Stomach (tissue), 9 donors: Measurements from ENCODE around the gene TBL1XR1. TPM values are rescaled to one million over a fixed set of nuclear protein-coding genes. Genes with fewer than 3 reads are reported as not detected.
"Not testable (repeated sequence)": the region's sequence is repeated elsewhere in the genome, so short reads cannot be mapped to it uniquely, and the experiment has no call there.

Experiments used
- DNase-seq, 2 donors: peaks; one replicate each; pipeline versions ENCODE4 v3.0.0 to v3.0.0-alpha.2; 2013 to 2019
- H3K27ac ChIP-seq, 5 donors: fragments of 200-600 bp in 4 of 5; sonication (generic) in 4 of 5; one replicate each; pipeline ENCODE4 v1.5.1; 2013 to 2019; ENCODE audit warnings: mild to moderate bottlenecking in 1 of 5, moderate library complexity in 1 of 5
- H3K27me3 ChIP-seq, 3 donors: fragments of 200-600 bp; sonication (generic); one replicate each; pipeline ENCODE4 v1.5.1; 2017 to 2019; ENCODE audit warnings: mixed run types in 1 of 3
- H3K36me3 ChIP-seq, 4 donors: fragments of 200-600 bp; sonication (generic); 1 replicate in 3 of 4; 2 replicates in 1 of 4; pipeline ENCODE4 v1.5.1; 2016 to 2019
- H3K4me1 ChIP-seq, 4 donors: fragments of 200-600 bp; sonication (generic); one replicate each; pipeline ENCODE4 v1.5.1; 2016 to 2019
- H3K4me3 ChIP-seq, 4 donors: fragments of 200-600 bp; sonication (generic) in 3 of 4; one replicate each; pipeline ENCODE4 v1.5.1; 2016 to 2019; ENCODE audit warnings: mild to moderate bottlenecking in 1 of 4
- H3K9me3 ChIP-seq, 4 donors: fragments of 200-600 bp; sonication (generic); one replicate each; pipeline ENCODE4 v1.5.1; 2016 to 2019
- CTCF ChIP-seq, 7 experiments: fragments of 450-650 bp in 4 of 7; fragments of 200-600 bp in 3 of 7; sonication (generic) in 3 of 7; IDR thresholded peaks; one replicate each; pipeline ENCODE4 v1.5.1; 2016 to 2019; ENCODE audit warnings: antibody characterized with exemption in 7 of 7, control low read depth in 2 of 7, mild to moderate bottlenecking in 1 of 7
- EP300 ChIP-seq: sonication (generic); formaldehyde crosslinking; IDR thresholded peaks from one replicate; pipeline ENCODE4 v1.6.1; 2017; ENCODE audit warnings: antibody characterized with exemption
- POLR2A ChIP-seq, 4 donors: fragments of 450-650 bp; IDR thresholded peaks; one replicate each; pipeline ENCODE4 v1.6.1; 2016; ENCODE audit warnings: antibody characterized with exemption in 4 of 4, control low read depth in 2 of 4, mild to moderate bottlenecking in 1 of 4, moderate library complexity in 1 of 4
- POLR2AphosphoS5 ChIP-seq, 3 donors: sonication (generic); formaldehyde crosslinking; IDR thresholded peaks; one replicate each; pipeline ENCODE4 v1.6.1; 2016; ENCODE audit warnings: antibody characterized with exemption in 3 of 3
- WGBS, 5 donors: extraction: QIAGEN DNeasy Blood & Tissue Kit in 3 of 5; methylation state at CpG; one replicate each; pipeline versions ENCODE4 v1.1.5 to v1.1.7; 2013 to 2018; 5-methylcytosine and 5-hydroxymethylcytosine counted together
- intact Hi-C: fragments of 100-400 bp; cut with DNase I; formaldehyde crosslinking; loops from one replicate; pipeline ENCODE4 v1.15.1; 2023; ENCODE audit warnings: low total_unique reads
- polyA plus RNA-seq, 3 donors: library from polyadenylated mRNA; stranded (reverse); fragments of 200-250 nt; gene quantifications; one replicate each; pipeline ENCODE4 v1.2.3, GENCODE V29; 2013
- total RNA-seq, 5 donors: library from RNA; depleted of rRNA; stranded (reverse); fragments of >200 nt; gene quantifications; one replicate each; pipeline versions ENCODE4 v1.1.0 to v1.2.3, GENCODE V29; 2014 to 2016
- donor health status: healthy with polysubstance abuse.
- donor health status: Bipolar disorder and iron deficiency.
- donor health status: healthy.

Gene TBL1XR1
- total and polyA plus RNA-seq, 8 donors = 11.6 to 217 (median 41.1) TPM

GRCh38 chr3:177141471-177141870 lies 55.8 kb downstream of the TBL1XR1 start:
- no peaks in the 10 kb centered on the region for H3K36me3 ChIP-seq
- TF ChIP-seq EP300 (no peak), POLR2AphosphoS5 (IDR thresholded peaks at IDR 0.05) (no peak), POLR2A (IDR thresholded peaks at IDR 0.05) (no peak), CTCF (IDR thresholded peaks at IDR 0.05) (no peak)
- WGBS, 5 donors = 61 to 73% (median 71%) methylated on average over 6 of the region's 6 CpGs
- no peak overlapping the region for H3K27ac ChIP-seq
- H3K27me3 ChIP-seq = no peaks in the 10 kb centered on the region
- no peak overlapping the region for H3K4me3 ChIP-seq
- H3K4me1 ChIP-seq = peaks cover 10 to 79% (median 44%) of the 10 kb centered on the region in 4 donors
- no peaks in the 10 kb centered on the region for H3K9me3 ChIP-seq
- DNase-seq = no peak
- intact Hi-C loops = no loop called here

GRCh38 chr3:177139220-177139619 lies 58.1 kb downstream of the TBL1XR1 start:
- H3K4me1 ChIP-seq = peaks cover 7 to 72% (median 34%) of the 10 kb centered on the region in 4 donors
- WGBS, 5 donors = 85 to 91% (median 88%) methylated on average over 10 of the region's 10 CpGs
- DNase-seq, H3K9me3 ChIP-seq, H3K27ac ChIP-seq, H3K36me3 ChIP-seq, H3K4me3 ChIP-seq, intact Hi-C loops, H3K27me3 ChIP-seq: not testable (repeated sequence)

GRCh38 chr3:177137774-177138705 lies 59.2 kb downstream of the TBL1XR1 start:
- TF ChIP-seq CTCF (IDR thresholded peaks at IDR 0.05) (no peak), POLR2AphosphoS5 (IDR thresholded peaks at IDR 0.05) (no peak), POLR2A (IDR thresholded peaks at IDR 0.05) (no peak), EP300 (no peak)
- intact Hi-C loops = no loop called here
- Histone ChIP-seq H3K36me3 (no peaks in the 10 kb centered on the region), H3K4me3 (no peak overlapping the region), H3K27ac (no peak overlapping the region), H3K27me3 (no peaks in the 10 kb centered on the region), H3K9me3 (no peaks in the 10 kb centered on the region), H3K4me1 (peaks cover 7 to 73% (median 32%) of the 10 kb centered on the region in 4 donors)
- DNase-seq = no peak
- WGBS, 5 donors = 86 to 88% (median 88%) methylated on average over 7 of the region's 7 CpGs

GRCh38 chr3:177136741-177137140 lies 60.5 kb downstream of the TBL1XR1 start:
- H3K9me3 ChIP-seq = no peaks in the 10 kb centered on the region
- H3K27ac ChIP-seq = no peak overlapping the region
- no peaks in the 10 kb centered on the region for H3K36me3 ChIP-seq
- no peaks in the 10 kb centered on the region for H3K27me3 ChIP-seq
- H3K4me3 ChIP-seq = no peak overlapping the region
- TF ChIP-seq POLR2A (IDR thresholded peaks at IDR 0.05) = no peak
- no peak for TF ChIP-seq CTCF (IDR thresholded peaks at IDR 0.05)
- TF ChIP-seq POLR2AphosphoS5 (IDR thresholded peaks at IDR 0.05) = no peak
- no peak for TF ChIP-seq EP300
- WGBS, 5 donors = 76 to 96% (median 83%) methylated on average over 6 of the region's 6 CpGs
- peaks cover 2 to 73% (median 33%) of the 10 kb centered on the region in 4 donors for H3K4me1 ChIP-seq
- intact Hi-C loops = no loop called here
- no peak for DNase-seq
